Gastroesophageal sphincter (tissue), 3 donors: ENCODE data around the gene NTN3.

Experiments
- EP300 ChIP-seq: sonication (generic); formaldehyde crosslinking; IDR thresholded peaks from one replicate; pipeline ENCODE4 v1.6.1; 2017; ENCODE audit warnings: antibody characterized with exemption, mild to moderate bottlenecking
- POLR2A ChIP-seq, 2 donors: fragments of 450-650 bp; IDR thresholded peaks; one replicate each; pipeline ENCODE4 v1.6.1; 2017; ENCODE audit warnings: antibody characterized with exemption in 2 of 2, mild to moderate bottlenecking in 2 of 2, moderate library complexity in 1 of 2
- POLR2AphosphoS5 ChIP-seq: sonication (generic); formaldehyde crosslinking; IDR thresholded peaks from one replicate; pipeline ENCODE4 v1.6.1; 2017; ENCODE audit warnings: antibody characterized with exemption
- TF ChIP-seq, protein P1 (sequence below), 4 experiments: fragments of 200-600 bp in 2 of 4; fragments of 450-650 bp in 2 of 4; sonication (generic) in 1 of 4; IDR thresholded peaks; one replicate each; pipeline ENCODE4 v1.5.1; 2017 to 2019; ENCODE audit warnings: antibody characterized with exemption in 4 of 4, mild to moderate bottlenecking in 2 of 4, moderate library complexity in 2 of 4

- TF ChIP-seq, protein P1, sequence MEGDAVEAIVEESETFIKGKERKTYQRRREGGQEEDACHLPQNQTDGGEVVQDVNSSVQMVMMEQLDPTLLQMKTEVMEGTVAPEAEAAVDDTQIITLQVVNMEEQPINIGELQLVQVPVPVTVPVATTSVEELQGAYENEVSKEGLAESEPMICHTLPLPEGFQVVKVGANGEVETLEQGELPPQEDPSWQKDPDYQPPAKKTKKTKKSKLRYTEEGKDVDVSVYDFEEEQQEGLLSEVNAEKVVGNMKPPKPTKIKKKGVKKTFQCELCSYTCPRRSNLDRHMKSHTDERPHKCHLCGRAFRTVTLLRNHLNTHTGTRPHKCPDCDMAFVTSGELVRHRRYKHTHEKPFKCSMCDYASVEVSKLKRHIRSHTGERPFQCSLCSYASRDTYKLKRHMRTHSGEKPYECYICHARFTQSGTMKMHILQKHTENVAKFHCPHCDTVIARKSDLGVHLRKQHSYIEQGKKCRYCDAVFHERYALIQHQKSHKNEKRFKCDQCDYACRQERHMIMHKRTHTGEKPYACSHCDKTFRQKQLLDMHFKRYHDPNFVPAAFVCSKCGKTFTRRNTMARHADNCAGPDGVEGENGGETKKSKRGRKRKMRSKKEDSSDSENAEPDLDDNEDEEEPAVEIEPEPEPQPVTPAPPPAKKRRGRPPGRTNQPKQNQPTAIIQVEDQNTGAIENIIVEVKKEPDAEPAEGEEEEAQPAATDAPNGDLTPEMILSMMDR (IDR thresholded peaks at IDR 0.05): no peak
- TF ChIP-seq POLR2AphosphoS5: no peak
- TF ChIP-seq EP300: no peak
- TF ChIP-seq POLR2A (IDR thresholded peaks at IDR 0.05): no peak
Observed at GRCh38 chr16:2497695-2498484, 26.8 kb downstream of the NTN3 start.
